Mesenchymal stem cell (in vitro differentiated cells and primary cell): Measurements from ENCODE around the gene SNX24.
"Not testable (repeated sequence)": the region's sequence is repeated elsewhere in the genome, so short reads cannot be mapped to it uniquely, and the experiment has no call there.

Source experiments
- DNase-seq: peaks from one replicate; pipeline ENCODE4 v3.0.0-alpha.2; 2013
- H2AFZ ChIP-seq: one replicate; pipeline ENCODE4 v1.6.1; 2013; ENCODE audit warnings: low read depth, mild to moderate bottlenecking, control low read depth, inconsistent platforms, low read length, moderate library complexity
- H2AK5ac ChIP-seq: 2 replicates; pipeline ENCODE4 v1.6.1; 2013; ENCODE audit warnings: low read length, moderate library complexity, mild to moderate bottlenecking, inconsistent platforms; ENCODE audit not compliant: severe bottlenecking
- H2BK120ac ChIP-seq: one replicate; pipeline ENCODE4 v1.6.1; 2013; ENCODE audit warnings: low read depth, mild to moderate bottlenecking, inconsistent platforms, low read length, moderate library complexity
- H2BK12ac ChIP-seq, 2 experiments: one replicate each; pipeline ENCODE4 v1.6.1; 2013; ENCODE audit warnings: inconsistent platforms in 2 of 2, low read length in 2 of 2, mild to moderate bottlenecking in 2 of 2, moderate library complexity in 2 of 2, control low read depth in 1 of 2
- H2BK15ac ChIP-seq: one replicate; pipeline ENCODE4 v1.6.1; 2013; ENCODE audit warnings: mild to moderate bottlenecking, low read depth, inconsistent platforms; ENCODE audit not compliant: poor library complexity, severe bottlenecking
- H2BK5ac ChIP-seq: 2 replicates; pipeline ENCODE4 v1.6.1; 2013; ENCODE audit warnings: low read depth, mild to moderate bottlenecking, low read length, control low read depth, inconsistent platforms; ENCODE audit not compliant: poor library complexity, severe bottlenecking
- H3K14ac ChIP-seq, 2 experiments: one replicate each; pipeline ENCODE4 v1.6.1; 2013; ENCODE audit warnings: inconsistent platforms in 2 of 2, low read length in 2 of 2, control low read depth in 1 of 2, mild to moderate bottlenecking in 1 of 2, moderate library complexity in 1 of 2
- H3K18ac ChIP-seq, 2 experiments: one replicate each; pipeline ENCODE4 v1.6.1; 2013; ENCODE audit warnings: inconsistent platforms in 2 of 2, low read length in 2 of 2, control low read depth in 1 of 2, low read depth in 1 of 2, mild to moderate bottlenecking in 1 of 2
- H3K23ac ChIP-seq, 2 experiments: one replicate each; pipeline ENCODE4 v1.6.1; 2013; ENCODE audit warnings: inconsistent platforms in 2 of 2, low read length in 2 of 2, mild to moderate bottlenecking in 2 of 2, moderate library complexity in 2 of 2, control low read depth in 1 of 2
- H3K27ac ChIP-seq: 2 replicates; pipeline ENCODE4 v1.5.1; 2013; ENCODE audit warnings: mild to moderate bottlenecking, moderate library complexity, low read length, control low read depth, inconsistent platforms; ENCODE audit not compliant: poor library complexity, severe bottlenecking
- H3K27me3 ChIP-seq, 2 experiments: 2 replicates each; pipeline versions ENCODE4 v1.6.1 to v1.7.0; 2013; ENCODE audit warnings: low read length in 2 of 2, mild to moderate bottlenecking in 2 of 2, moderate library complexity in 2 of 2, control low read depth in 1 of 2, inconsistent platforms in 1 of 2; ENCODE audit not compliant: control insufficient read depth in 1 of 2, insufficient read depth in 1 of 2
- H3K36me3 ChIP-seq, 2 experiments: 2 replicates each; pipeline versions ENCODE4 v1.6.1 to v1.7.0; 2013; ENCODE audit warnings: low read length in 2 of 2, control low read depth in 1 of 2, inconsistent platforms in 1 of 2, low read depth in 1 of 2, mild to moderate bottlenecking in 1 of 2; ENCODE audit not compliant: insufficient read depth in 2 of 2, control insufficient read depth in 1 of 2
- H3K4ac ChIP-seq, 2 experiments: one replicate each; pipeline ENCODE4 v1.6.1; 2013; ENCODE audit warnings: inconsistent platforms in 2 of 2, low read length in 2 of 2, mild to moderate bottlenecking in 2 of 2, moderate library complexity in 2 of 2, control low read depth in 1 of 2, low read depth in 1 of 2
- H3K4me1 ChIP-seq: 2 replicates; pipeline ENCODE4 v1.6.1; 2013; ENCODE audit warnings: low read depth, low read length, control low read depth; ENCODE audit not compliant: control insufficient read depth, insufficient read depth
- H3K4me2 ChIP-seq: 2 replicates; pipeline ENCODE4 v1.6.1; 2013; ENCODE audit warnings: low read length, mild to moderate bottlenecking, inconsistent platforms; ENCODE audit not compliant: poor library complexity, severe bottlenecking
- H3K4me3 ChIP-seq, 2 experiments: 2 replicates each; pipeline versions ENCODE4 v1.5.1 to v1.7.0; 2013; ENCODE audit warnings: low read length in 2 of 2, mild to moderate bottlenecking in 2 of 2, control low read depth in 1 of 2, low read depth in 1 of 2; ENCODE audit not compliant: insufficient read depth in 1 of 2
- H3K79me1 ChIP-seq: replicated peaks from 2 replicates; pipeline ENCODE4 v1.6.1; 2013; ENCODE audit warnings: mild to moderate bottlenecking, control low read depth, low read length, inconsistent platforms; ENCODE audit not compliant: poor library complexity, severe bottlenecking
- H3K9ac ChIP-seq: 2 replicates; pipeline ENCODE4 v1.7.0; 2013; ENCODE audit warnings: mild to moderate bottlenecking, low read length, moderate library complexity
- H3K9me3 ChIP-seq: 2 replicates; pipeline ENCODE4 v1.7.0; 2013; ENCODE audit warnings: mild to moderate bottlenecking, low read length; ENCODE audit not compliant: control insufficient read depth
- H4K8ac ChIP-seq: one replicate; pipeline ENCODE4 v1.6.1; 2013; ENCODE audit warnings: inconsistent platforms, mild to moderate bottlenecking, low read length, moderate library complexity
- H4K91ac ChIP-seq: one replicate; pipeline ENCODE4 v1.6.1; 2013; ENCODE audit warnings: mild to moderate bottlenecking, low read length, inconsistent platforms
- WGBS: methylation state at CpG from one replicate; pipeline ENCODE4 v1.1.7; 2013; ENCODE audit warnings: mixed read lengths; 5-methylcytosine and 5-hydroxymethylcytosine counted together

SNX24 gene

DNA sequence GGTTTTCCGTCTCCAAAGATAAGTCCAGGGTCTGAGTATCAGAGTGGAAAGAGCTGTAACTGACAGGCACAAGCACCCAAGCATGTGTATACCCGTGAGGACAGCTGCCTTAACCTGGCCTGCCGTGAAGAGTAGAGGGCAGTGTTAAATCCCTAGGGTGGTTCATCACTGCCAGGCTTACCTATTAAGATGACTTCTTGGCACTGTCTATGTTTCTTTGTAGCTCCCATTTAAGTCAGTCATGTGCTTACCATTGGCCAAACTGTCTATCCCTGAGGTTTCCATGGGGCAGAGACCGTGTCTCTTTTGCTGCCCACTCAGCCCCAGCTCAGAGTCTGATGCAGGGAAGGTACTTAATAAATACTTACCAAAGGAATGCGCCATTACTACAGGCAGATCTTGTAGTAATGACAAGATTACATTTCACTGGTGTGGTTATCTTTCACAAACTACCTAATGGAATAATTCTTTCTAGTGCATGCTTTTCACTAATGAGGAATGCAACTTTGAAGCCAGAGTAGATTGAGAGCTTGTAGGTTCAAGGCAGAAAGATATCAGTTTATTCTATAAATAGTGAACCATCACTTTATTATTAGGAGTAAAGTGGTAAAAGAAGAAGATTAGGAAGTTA lies 64.2 kb downstream of the SNX24 start:
- WGBS = 95% methylated on average over 4 of the region's 5 CpGs

DNA sequence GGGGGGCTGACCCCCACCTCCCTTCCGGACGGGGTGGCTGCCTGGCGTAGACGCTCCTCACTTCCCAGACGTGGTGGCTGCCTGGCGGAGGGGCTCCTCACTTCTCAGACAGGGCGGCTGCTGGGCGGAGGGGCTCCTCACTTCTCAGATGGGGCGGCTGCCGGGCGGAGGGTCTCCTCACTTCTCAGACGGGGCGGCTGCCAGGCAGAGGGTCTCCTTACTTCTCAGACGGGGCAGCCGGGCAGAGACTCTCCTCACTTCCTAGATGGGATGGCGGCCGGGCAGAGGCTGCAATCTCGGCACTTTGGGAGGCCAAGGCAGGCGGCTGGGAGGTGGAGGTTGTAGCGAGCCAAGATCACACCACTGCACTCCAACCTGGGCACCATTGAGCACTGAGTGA lies 68.0 kb downstream of the SNX24 start:
- not testable (repeated sequence) for H3K4ac ChIP-seq, H3K23ac ChIP-seq, H3K14ac ChIP-seq, H2AFZ ChIP-seq, H2AK5ac ChIP-seq, H4K8ac ChIP-seq, H3K18ac ChIP-seq, H2BK120ac ChIP-seq, H3K4me2 ChIP-seq, H2BK5ac ChIP-seq, DNase-seq, H3K9ac ChIP-seq, H3K4me3 ChIP-seq, H2BK15ac ChIP-seq, H2BK12ac ChIP-seq, H3K9me3 ChIP-seq, H3K27ac ChIP-seq, H3K36me3 ChIP-seq, H3K4me1 ChIP-seq, H4K91ac ChIP-seq, H3K27me3 ChIP-seq
- 97% methylated on average over 19 of the region's 20 CpGs for WGBS
- H3K79me1 ChIP-seq = peaks cover 21% of the 10 kb centered on the region

More for the DNA sequence above, 64.2 kb downstream of the SNX24 start:
- no peak overlapping the region for H3K14ac ChIP-seq
- H3K27ac ChIP-seq = no peak overlapping the region
- no peak overlapping the region for H4K91ac ChIP-seq
- H3K4ac ChIP-seq = no peak overlapping the region
- no peaks in the 10 kb centered on the region for H3K36me3 ChIP-seq
- no peak overlapping the region for H2BK15ac ChIP-seq
- H2BK5ac ChIP-seq = no peak overlapping the region
- no peak overlapping the region for H3K9ac ChIP-seq
- no peak overlapping the region for H2AK5ac ChIP-seq
- DNase-seq = no peak
- no peaks in the 10 kb centered on the region for H3K27me3 ChIP-seq
- H3K18ac ChIP-seq = no peak overlapping the region
- no peak overlapping the region for H2BK12ac ChIP-seq
- no peak overlapping the region for H3K4me2 ChIP-seq
- H2BK120ac ChIP-seq = no peak overlapping the region
- peaks cover 1% of the 10 kb centered on the region for H3K4me1 ChIP-seq
- no peak overlapping the region for H2AFZ ChIP-seq
- H3K23ac ChIP-seq = no peak overlapping the region
- H4K8ac ChIP-seq = no peak overlapping the region
- peaks cover 11% of the 10 kb centered on the region for H3K79me1 ChIP-seq
- no peaks in the 10 kb centered on the region for H3K9me3 ChIP-seq
- no peak overlapping the region for H3K4me3 ChIP-seq

DNA sequence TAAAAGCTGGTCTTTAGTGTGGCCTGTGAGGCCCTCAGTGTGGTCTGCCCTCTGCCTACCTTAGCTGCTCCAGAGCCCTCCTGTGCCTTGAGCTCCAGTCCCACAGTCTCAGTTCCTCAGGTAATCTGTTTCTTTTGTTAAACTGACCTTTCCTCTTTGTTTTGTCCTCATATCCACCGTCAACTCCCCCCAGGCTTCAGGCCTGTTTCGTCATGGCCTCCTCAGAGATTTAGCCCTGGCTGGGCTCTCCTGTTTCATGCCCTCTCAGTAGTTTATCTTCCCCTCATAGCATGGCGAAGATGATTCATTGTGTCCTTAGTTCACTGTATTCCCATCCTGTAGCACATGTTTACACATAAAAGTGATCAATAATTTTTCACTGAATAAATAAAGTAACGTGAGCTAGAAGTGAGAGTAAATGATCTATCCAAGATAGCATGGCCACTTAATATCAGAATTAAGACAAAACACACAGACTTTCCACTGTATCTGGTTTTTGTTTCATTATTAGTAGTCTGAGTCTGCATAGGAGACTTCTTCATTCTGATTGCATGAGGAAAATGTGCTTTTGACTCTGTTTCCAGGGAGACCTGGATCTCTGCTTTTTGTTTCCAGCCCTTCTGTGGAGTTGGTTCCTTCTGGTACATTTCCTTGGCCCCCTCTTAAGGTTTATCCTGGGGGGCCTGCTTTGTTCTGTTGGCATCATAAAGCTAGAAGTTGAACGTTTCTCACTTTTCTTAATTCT lies 70.5 kb downstream of the SNX24 start:
- Histone ChIP-seq H3K14ac (no peak overlapping the region), H4K91ac (no peak overlapping the region), H3K4ac (no peak overlapping the region), H3K4me3 (no peak overlapping the region), H4K8ac (peak overlapping the region; percentile 85), H3K79me1 (peaks cover 24% of the 10 kb centered on the region), H3K23ac (no peak overlapping the region), H3K9ac (no peak overlapping the region), H3K36me3 (no peaks in the 10 kb centered on the region), H3K4me2 (no peak overlapping the region), H2BK12ac (no peak overlapping the region), H2AFZ (no peak overlapping the region), H3K4me1 (no peaks in the 10 kb centered on the region), H2AK5ac (no peak overlapping the region), H3K18ac (peak overlapping the region in 1 of 2 experiments; percentile 75), H3K27ac (no peak overlapping the region), H2BK5ac (no peak overlapping the region), H3K27me3 (no peaks in the 10 kb centered on the region), H3K9me3 (no peaks in the 10 kb centered on the region), H2BK120ac (no peak overlapping the region), H2BK15ac (no peak overlapping the region)
- peak; percentile 45 for DNase-seq
- 72% methylated on average over 2 of the region's 5 CpGs for WGBS

DNA sequence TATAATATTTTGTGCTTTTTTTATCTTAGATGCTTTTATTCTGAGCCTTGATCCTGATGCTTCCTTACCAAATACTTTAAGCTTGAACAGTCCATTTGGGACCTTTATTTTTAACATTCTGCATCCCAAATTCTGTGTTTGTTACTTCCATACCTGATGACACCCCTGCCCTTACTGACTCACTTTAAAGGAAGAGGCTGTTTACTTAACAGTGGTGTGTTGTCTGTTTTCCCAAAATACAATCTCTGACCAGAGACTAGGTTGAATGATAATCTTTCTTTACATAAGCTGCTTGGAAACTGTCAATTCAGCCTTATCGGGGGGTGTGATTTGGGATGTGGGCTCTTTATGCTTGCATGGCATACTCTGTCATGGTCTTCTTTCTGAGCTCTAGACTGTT lies 71.1 kb downstream of the SNX24 start:
- no peak overlapping the region for H3K4ac ChIP-seq
- no peak overlapping the region for H2AFZ ChIP-seq
- WGBS = no CpG with 5 or more reads among the region's 1 CpG
- no peak overlapping the region for H2BK120ac ChIP-seq
- H3K4me2 ChIP-seq = no peak overlapping the region
- no peak for DNase-seq
- H3K27me3 ChIP-seq = no peaks in the 10 kb centered on the region
- peaks cover 24% of the 10 kb centered on the region for H3K79me1 ChIP-seq
- no peak overlapping the region for H4K8ac ChIP-seq
- H3K9me3 ChIP-seq = no peaks in the 10 kb centered on the region
- no peak overlapping the region for H3K4me3 ChIP-seq
- no peak overlapping the region for H3K14ac ChIP-seq
- no peak overlapping the region for H3K9ac ChIP-seq
- H3K36me3 ChIP-seq = no peaks in the 10 kb centered on the region
- no peak overlapping the region for H2BK15ac ChIP-seq
- H3K27ac ChIP-seq = no peak overlapping the region
- H2BK5ac ChIP-seq = no peak overlapping the region
- no peak overlapping the region for H3K23ac ChIP-seq
- no peak overlapping the region for H2BK12ac ChIP-seq
- H3K4me1 ChIP-seq = no peaks in the 10 kb centered on the region
- no peak overlapping the region for H4K91ac ChIP-seq
- no peak overlapping the region for H2AK5ac ChIP-seq
- H3K18ac ChIP-seq = no peak overlapping the region
